Measurements from ENCODE around the gene DBT.
"Not testable (repeated sequence)": the region's sequence is repeated elsewhere in the genome, so short reads cannot be mapped to it uniquely, and the experiment has no call there.

DBT gene

DNA sequence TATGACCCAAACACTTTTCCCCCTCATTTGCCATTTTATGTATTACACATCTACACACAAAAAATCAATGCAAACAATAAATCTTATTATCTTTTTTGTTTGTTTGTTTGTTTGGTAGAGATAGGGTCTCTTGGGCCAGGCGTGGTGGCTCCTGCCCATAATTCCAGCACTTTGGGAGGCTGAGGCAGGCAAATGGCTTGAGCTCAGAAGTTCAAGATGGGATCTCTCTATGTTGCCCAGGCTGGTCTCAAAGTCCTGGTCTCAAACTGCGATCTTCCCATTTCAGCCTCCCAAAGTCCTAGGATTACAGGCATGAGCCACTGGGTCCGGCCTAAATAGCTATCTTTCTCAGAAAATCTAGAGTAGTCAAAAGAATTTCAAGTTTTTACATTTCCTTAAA lies 1.2 kb upstream of the DBT start:
- no peak for DNase-seq (ENCODE audit: low read depth)

DNA sequence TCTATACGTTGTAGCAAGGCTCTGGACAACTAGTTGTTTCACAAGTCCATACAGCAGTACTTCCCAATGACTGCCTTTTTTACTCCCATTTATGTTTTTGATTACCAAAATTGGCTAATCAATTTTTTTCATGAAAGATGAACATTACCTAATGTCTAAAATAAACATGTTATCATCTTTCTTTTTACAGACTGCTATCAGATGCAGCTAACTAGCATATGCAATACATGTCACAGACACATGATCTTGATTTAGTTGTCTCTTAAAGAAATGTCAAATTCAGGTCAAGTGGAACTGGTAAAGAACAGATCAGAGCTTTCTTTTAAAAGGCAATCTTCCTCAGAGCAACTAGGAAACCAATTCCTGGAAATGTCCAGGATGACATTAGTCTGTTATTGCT lies 630 bp upstream of the DBT start:
- no peak for DNase-seq (ENCODE audit: low read depth)

- no peak for DNase-seq (ENCODE audit: low read depth)
Measured at GRCh38 chr1:100249155-100249536, 488 bp downstream of the DBT start.

DNA sequence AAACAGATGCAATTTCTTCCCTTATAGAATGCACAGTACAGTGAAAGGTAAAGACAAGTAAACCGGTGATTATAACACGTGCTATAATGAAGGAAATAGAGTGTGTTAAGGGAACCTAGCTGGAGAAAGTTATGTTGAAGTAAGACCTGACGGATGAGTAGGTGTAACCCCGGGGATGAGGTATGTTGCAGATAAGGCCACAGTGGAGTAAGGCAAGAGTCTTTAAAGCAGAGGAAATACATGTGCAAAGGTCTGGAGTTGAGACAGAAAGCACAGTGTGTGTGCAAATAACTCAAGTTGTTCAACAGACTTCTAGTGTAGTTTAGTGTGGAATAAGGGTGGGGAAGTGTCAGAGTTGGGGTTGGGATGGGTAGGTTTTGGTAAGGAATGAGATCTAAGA lies 2.9 kb downstream of the DBT start:
- DNase-seq (ENCODE audit: low read depth) = no peak

- DNase-seq (ENCODE audit: low read depth) = no peak
Measured at GRCh38 chr1:100240631-100241030, 9.0 kb downstream of the DBT start.

DNA sequence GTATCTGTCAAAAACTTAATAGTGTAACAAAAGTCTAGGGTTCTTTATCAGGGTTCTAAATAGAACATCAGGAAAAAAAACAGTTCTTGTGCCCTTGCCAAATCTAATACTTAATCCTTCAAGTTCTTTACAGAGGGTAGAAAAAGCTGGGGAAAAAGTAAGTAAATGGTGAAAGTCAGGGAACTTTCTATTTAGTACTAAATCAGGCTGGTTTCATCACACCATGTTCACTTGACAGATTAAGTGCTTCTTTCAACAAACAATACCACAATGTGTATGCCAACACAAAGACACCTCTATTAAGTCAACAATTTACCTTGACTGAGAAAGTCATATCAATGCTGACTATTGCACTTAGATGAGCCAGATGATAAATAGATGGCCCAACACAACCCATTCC lies 9.7 kb downstream of the DBT start:
- no peak for DNase-seq (ENCODE audit: low read depth)

- DNase-seq (ENCODE audit: low read depth) = no peak
Measured at GRCh38 chr1:100237091-100237490, 12.5 kb downstream of the DBT start.

DNA sequence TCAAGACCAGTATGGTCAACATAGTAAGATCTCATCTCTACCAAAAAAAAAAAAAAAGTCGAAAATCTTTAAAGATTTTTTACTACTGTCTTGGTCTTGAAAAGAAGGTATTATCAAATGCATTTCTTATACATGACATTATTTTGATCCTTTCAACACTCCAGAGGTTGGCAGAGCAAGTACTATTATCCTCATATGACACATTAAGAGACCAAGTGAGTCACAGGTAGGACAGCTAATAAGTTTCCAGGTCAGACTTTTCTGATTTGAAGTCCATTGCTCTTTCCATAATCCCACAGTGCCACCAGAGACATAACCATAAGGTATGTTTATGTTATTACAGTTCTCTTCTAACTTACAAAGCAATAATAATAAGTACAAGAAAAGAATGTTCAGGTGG lies 15.2 kb downstream of the DBT start:
- no peak for DNase-seq (ENCODE audit: low read depth)

GRCh38 chr1:100233566-100233965 lies 16.1 kb downstream of the DBT start:
- DNase-seq (ENCODE audit: low read depth) = not testable (repeated sequence)

DNA sequence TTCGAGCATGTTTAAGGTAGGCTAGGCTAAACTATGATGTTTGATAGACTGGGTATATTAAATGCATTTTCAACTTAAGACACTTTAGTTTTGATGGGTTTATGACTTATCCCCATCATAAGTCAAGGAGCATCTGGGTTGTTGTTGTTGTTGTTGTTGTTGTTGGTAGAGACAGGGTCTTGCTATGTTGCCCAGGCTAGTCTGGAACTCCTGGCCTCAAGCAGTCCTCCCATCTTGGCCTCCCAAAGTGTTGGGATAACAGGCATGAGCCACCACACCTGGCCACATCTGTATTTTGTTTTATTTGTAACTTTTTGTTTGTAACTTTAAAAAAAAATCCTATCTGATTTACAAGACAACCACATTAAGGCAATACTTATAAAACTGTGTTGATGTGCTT lies 17.5 kb downstream of the DBT start:
- DNase-seq (ENCODE audit: low read depth) = no peak

DNA sequence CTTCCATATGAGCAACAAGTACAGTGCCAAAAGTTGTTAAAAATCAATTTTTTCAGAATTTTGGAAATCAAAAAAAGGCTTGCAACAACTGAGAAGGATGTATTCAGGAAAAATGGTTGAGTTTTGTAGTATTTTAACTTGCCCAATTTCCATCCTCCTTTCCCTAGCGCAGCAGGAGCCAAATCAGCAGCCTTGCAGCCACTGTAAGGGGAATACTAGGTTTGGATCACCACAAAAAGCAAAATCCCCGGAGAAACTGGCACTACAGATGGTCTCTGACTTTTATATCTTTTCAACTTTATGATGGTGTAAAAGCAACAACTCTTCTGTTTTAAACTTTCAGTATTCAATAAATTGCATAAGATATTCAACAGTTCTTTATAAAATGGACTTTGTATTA lies 17.9 kb downstream of the DBT start:
- no peak for DNase-seq (ENCODE audit: low read depth)

GRCh38 chr1:100230765-100231164 lies 18.9 kb downstream of the DBT start:
- DNase-seq (ENCODE audit: low read depth) = no peak

- no peak for DNase-seq (ENCODE audit: low read depth)
Measured at GRCh38 chr1:100229681-100230443, 19.8 kb downstream of the DBT start.

- no peak for DNase-seq (ENCODE audit: low read depth)
Measured at GRCh38 chr1:100222428-100222827, 27.2 kb downstream of the DBT start.

- DNase-seq (ENCODE audit: low read depth) = no peak
Measured at GRCh38 chr1:100219883-100220282, 29.8 kb downstream of the DBT start.

GRCh38 chr1:100219457-100219856 lies 30.2 kb downstream of the DBT start:
- DNase-seq (ENCODE audit: low read depth) = no peak

GRCh38 chr1:100217834-100218233 lies 31.8 kb downstream of the DBT start:
- DNase-seq (ENCODE audit: low read depth) = no peak

- no peak for DNase-seq (ENCODE audit: low read depth)
Measured at GRCh38 chr1:100215101-100215500, 34.5 kb downstream of the DBT start.

GRCh38 chr1:100213141-100213540 lies 36.5 kb downstream of the DBT start:
- no peak for DNase-seq (ENCODE audit: low read depth)

GRCh38 chr1:100206301-100206700 lies 43.3 kb downstream of the DBT start:
- DNase-seq (ENCODE audit: low read depth) = no peak

- not testable (repeated sequence) for DNase-seq (ENCODE audit: low read depth)
Measured at GRCh38 chr1:100205593-100205992, 44.0 kb downstream of the DBT start.

DNA sequence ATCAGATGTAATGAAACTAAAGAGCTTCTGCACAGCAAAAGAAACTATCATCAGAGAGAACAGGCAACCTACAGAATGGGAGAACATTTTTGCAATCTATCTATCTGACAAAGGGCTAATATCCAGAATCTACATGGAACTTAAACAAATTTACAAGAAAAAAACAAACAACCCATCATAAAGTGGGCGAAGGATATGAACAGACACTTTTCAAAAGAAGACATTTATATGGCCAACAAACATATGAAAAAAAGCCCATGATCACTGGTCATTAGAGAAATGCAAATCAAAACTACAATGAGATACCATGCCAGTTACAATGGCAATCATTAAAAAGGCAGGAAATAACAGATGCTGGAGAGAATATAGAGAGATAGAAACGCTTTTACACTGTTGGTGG lies 44.5 kb downstream of the DBT start:
- not testable (repeated sequence) for DNase-seq (ENCODE audit: low read depth)

DNA sequence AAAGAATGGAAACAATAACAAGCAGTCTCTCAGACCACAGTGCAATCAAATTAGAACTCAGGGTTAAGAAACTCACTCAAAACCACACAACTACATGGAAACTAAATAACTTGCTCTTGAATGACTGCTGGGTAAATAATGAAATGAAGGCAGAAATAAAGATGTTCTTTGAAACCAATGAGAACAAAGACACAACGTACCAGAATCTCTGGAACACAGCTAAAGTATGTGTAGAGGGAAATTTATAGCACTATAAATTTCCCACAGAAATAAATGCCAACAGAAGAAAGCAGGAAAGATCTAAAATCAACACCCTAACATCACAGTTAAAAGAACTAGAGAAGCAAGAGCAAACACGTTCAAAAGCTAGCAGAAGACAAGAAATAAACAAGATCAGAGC lies 46.9 kb downstream of the DBT start:
- DNase-seq (ENCODE audit: low read depth) = not testable (repeated sequence)

- not testable (repeated sequence) for DNase-seq (ENCODE audit: low read depth)
Measured at GRCh38 chr1:100200060-100200459, 49.6 kb downstream of the DBT start.
